Endothelial cell of umbilical vein (primary cell): ENCODE measurements around the gene RNU5D-1. TPM values are rescaled to one million over a fixed set of nuclear protein-coding genes. Genes with fewer than 3 reads are reported as not detected.

ENCODE experiments used
- BruUV-seq: library from RNA; stranded (reverse); fragments of 400-500 nt; replicated peaks from 2 replicates; lab custom pipeline; 2021; lab: Mats Ljungman, UMichigan
- CTCF ChIA-PET: fragments of 300-600, 350-600 bp; sonication (Branson Sonifier 250); formaldehyde crosslinking; loops from one replicate; lab custom pipeline; 2021; ENCODE audit warnings: antibody characterized with exemption, inconsistent platforms; lab: Charles Lee
- POLR2A ChIA-PET: fragments of 300-600, 350-600 bp; sonication (Branson Sonifier 250); formaldehyde crosslinking; loops from one replicate; lab custom pipeline; 2021; ENCODE audit warnings: antibody characterized with exemption, inconsistent platforms; lab: Charles Lee
- DNase-seq: peaks from one replicate; pipeline ENCODE4 v3.0.0-alpha.2; 2011; ENCODE audit warnings: low read depth, low spot score
- FAIRE-seq: peaks from 2 replicates; lab custom pipeline; 2011; peaks lifted over from hg19 to GRCh38; lab: Jason Lieb, UNC
- H2AFZ ChIP-seq: 2 replicates; pipeline ENCODE4 v1.6.0; 2012; ENCODE audit warnings: low read depth, low read length, control low read depth, inconsistent platforms
- H3K27ac ChIP-seq: 2 replicates; pipeline ENCODE4 v1.5.1; 2011; ENCODE audit warnings: low read depth, mild to moderate bottlenecking, control low read depth, low read length, moderate library complexity; ENCODE audit not compliant: insufficient read depth
- H3K27me3 ChIP-seq, 2 experiments: 2 replicates each; pipeline versions ENCODE4 v1.6.0 to v1.6.1; 2011; ENCODE audit warnings: low read length in 2 of 2, mixed read lengths in 1 of 2; ENCODE audit not compliant: control insufficient read depth in 2 of 2, insufficient read depth in 2 of 2
- H3K36me3 ChIP-seq, 2 experiments: 2 replicates in 1 of 2; 3 replicates in 1 of 2; pipeline ENCODE4 v1.5.1; 2011; ENCODE audit warnings: low read length in 2 of 2, mild to moderate bottlenecking in 1 of 2, moderate library complexity in 1 of 2; ENCODE audit not compliant: control insufficient read depth in 2 of 2, insufficient read depth in 2 of 2; ENCODE audit errors: extremely low read depth in 1 of 2
- H3K4me1 ChIP-seq: 3 replicates; pipeline ENCODE4 v1.5.1; 2011; ENCODE audit warnings: mild to moderate bottlenecking, low read length; ENCODE audit not compliant: control insufficient read depth, insufficient read depth; ENCODE audit errors: extremely low read depth
- H3K4me2 ChIP-seq: 2 replicates; pipeline ENCODE4 v1.6.1; 2011; ENCODE audit warnings: low read length, control low read depth, mixed read lengths; ENCODE audit not compliant: insufficient read depth
- H3K4me3 ChIP-seq, 3 experiments: fragments of 200-600 bp in 1 of 3; sonication (generic), shearing (Covaris generic) in 1 of 3; replicated peaks in 1 of 3; 2 replicates each; pipeline ENCODE4 v1.5.1; 2011 to 2016; ENCODE audit warnings: control low read depth in 3 of 3, low read length in 3 of 3, mild to moderate bottlenecking in 2 of 3, inconsistent platforms in 1 of 3, low read depth in 1 of 3, moderate library complexity in 1 of 3; ENCODE audit not compliant: insufficient read depth in 1 of 3
- H3K79me2 ChIP-seq: 2 replicates; pipeline ENCODE4 v1.6.0; 2012; ENCODE audit warnings: low read length, inconsistent platforms; ENCODE audit not compliant: control insufficient read depth, insufficient read depth
- H3K9ac ChIP-seq: replicated peaks from 2 replicates; pipeline ENCODE3; 2011; ENCODE audit warnings: low read length, control low read depth; ENCODE audit not compliant: insufficient read depth; ENCODE audit errors: extremely low read depth
- H3K9me1 ChIP-seq: replicated peaks from 3 replicates; pipeline ENCODE4 v1.6.0; 2011; ENCODE audit warnings: mild to moderate bottlenecking, low read length; ENCODE audit not compliant: control insufficient read depth, insufficient read depth; ENCODE audit errors: extremely low read depth
- H3K9me3 ChIP-seq: replicated peaks from 2 replicates; pipeline ENCODE4 v1.5.1; 2012; ENCODE audit warnings: low read length, inconsistent platforms; ENCODE audit not compliant: control insufficient read depth, insufficient read depth
- H4K20me1 ChIP-seq: replicated peaks from 2 replicates; pipeline ENCODE3; 2011; ENCODE audit warnings: mild to moderate bottlenecking, low read length; ENCODE audit not compliant: control insufficient read depth, insufficient read depth; ENCODE audit errors: extremely low read depth
- EZH2 ChIP-seq: IDR thresholded peaks from 2 replicates; pipeline ENCODE4 v1.6.1; 2012; ENCODE audit warnings: borderline replicate concordance, low read depth, mild to moderate bottlenecking, moderate library complexity, low read length, inconsistent platforms; ENCODE audit not compliant: severe bottlenecking
- FOS ChIP-seq: IDR thresholded peaks from 2 replicates; pipeline ENCODE4 v1.6.1; 2011; ENCODE audit warnings: mild to moderate bottlenecking, low read length, moderate library complexity, borderline replicate concordance; ENCODE audit not compliant: insufficient read depth
- GATA2 ChIP-seq: IDR thresholded peaks from 2 replicates; pipeline ENCODE4 v1.7.0; 2011; ENCODE audit warnings: low read depth, mild to moderate bottlenecking, moderate library complexity, mixed read lengths, low read length; ENCODE audit not compliant: insufficient read length, insufficient read depth
- JUN ChIP-seq: IDR thresholded peaks from 2 replicates; pipeline ENCODE4 v1.6.1; 2011; ENCODE audit warnings: borderline replicate concordance, low read depth; ENCODE audit not compliant: insufficient read length, insufficient read depth
- MYC ChIP-seq: IDR thresholded peaks from one replicate; pipeline ENCODE4 v1.6.1; 2011; ENCODE audit warnings: mild to moderate bottlenecking, low read depth, low read length
- POLR2A ChIP-seq: IDR thresholded peaks from 2 replicates; pipeline ENCODE4 v1.6.1; 2012; ENCODE audit warnings: low read depth, mild to moderate bottlenecking, control low read depth, low read length
- POLR2AphosphoS5 ChIP-seq: IDR thresholded peaks from 2 replicates; pipeline ENCODE4 v1.6.1; 2012; ENCODE audit warnings: low read depth, mild to moderate bottlenecking, control low read depth, low read length, moderate library complexity; ENCODE audit not compliant: insufficient read depth
- dilution Hi-C: fragments of 300-500 bp; cut with MboI; formaldehyde crosslinking; loops from one replicate; pipeline ENCODE4 v1.15.0; 2019; ENCODE audit warnings: low sequenced_read_pairs; ENCODE audit not compliant: extremely low pct_ligation_motif_present
- intact Hi-C: fragments of 100-400 bp; cut with micrococcal nuclease; formaldehyde crosslinking; loops from one replicate; pipeline ENCODE4 v1.10.0; 2022
- polyA plus RNA-seq, 4 experiments: library from polyadenylated mRNA; depleted of rRNA in 3 of 4; stranded (reverse) in 3 of 4; unstranded in 1 of 4; fragments of >200 nt; gene quantifications; 2 replicates each; pipeline versions ENCODE4 v1.2.1 to v1.2.3, GENCODE V29; 2011 to 2012; ENCODE audit warnings: missing spikeins in 1 of 4
- total RNA-seq: library from RNA; stranded (reverse); gene quantifications from 2 replicates; pipeline ENCODE4 v1.2.3, GENCODE V29; 2021
- TF ChIP-seq, protein P1 (sequence below): IDR thresholded peaks from 2 replicates; pipeline ENCODE4 v1.6.1; 2011; ENCODE audit not compliant: insufficient read depth, insufficient read length
- TF ChIP-seq, protein P2 (sequence below), 2 donors: IDR thresholded peaks; 1 replicate in 1 of 2; 2 replicates in 1 of 2; pipeline ENCODE4 v1.5.1; 2011; ENCODE audit warnings: low read length in 2 of 2, mild to moderate bottlenecking in 2 of 2, moderate library complexity in 2 of 2, control low read depth in 1 of 2, inconsistent platforms in 1 of 2, low read depth in 1 of 2; ENCODE audit not compliant: insufficient read depth in 1 of 2; ENCODE audit errors: extremely low read depth in 1 of 2

Gene RNU5D-1
- total and polyA plus RNA-seq, 2 donors (not counting 3 experiments of a cell fraction or from before 2014, with no cell fraction given), result not detected

DNA sequence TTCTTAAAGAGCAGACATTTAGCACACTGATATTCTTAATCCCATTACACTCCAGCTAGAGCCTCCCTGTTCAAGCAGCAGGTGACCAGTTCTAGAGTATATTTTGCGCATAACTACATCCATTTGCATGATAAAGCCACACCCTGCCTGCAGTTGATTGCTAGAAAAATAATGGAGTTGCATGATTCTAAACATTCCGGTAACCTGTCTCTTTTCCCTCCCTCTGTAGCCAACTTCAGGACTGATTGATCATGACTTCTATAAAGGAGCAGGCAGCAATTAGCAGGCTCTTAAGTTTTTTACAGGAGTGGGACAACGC, 41.6 kb downstream of the RNU5D-1 start:
- Histone ChIP-seq H3K9me1 (no peaks in the 10 kb centered on the region), H3K36me3 (no peaks in the 10 kb centered on the region), H3K4me1 (no peaks in the 10 kb centered on the region), H3K4me2 (no peak overlapping the region), H4K20me1 (no peaks in the 10 kb centered on the region), H3K4me3 (no peak overlapping the region), H2AFZ (no peak overlapping the region), H3K27ac (no peak overlapping the region), H3K9me3 (no peaks in the 10 kb centered on the region), H3K27me3 (peaks cover 5 to 11% of the 10 kb centered on the region in 2 experiments), H3K79me2 (no peaks in the 10 kb centered on the region), H3K9ac (no peak overlapping the region)
- intact Hi-C loops (no loop called here), dilution Hi-C loops (no loop called here)
- TF ChIP-seq EZH2 (no peak), FOS (no peak), GATA2 (no peak), JUN (no peak), MYC (no peak), POLR2AphosphoS5 (no peak), POLR2A (no peak)
- TF ChIP-seq, protein P1, sequence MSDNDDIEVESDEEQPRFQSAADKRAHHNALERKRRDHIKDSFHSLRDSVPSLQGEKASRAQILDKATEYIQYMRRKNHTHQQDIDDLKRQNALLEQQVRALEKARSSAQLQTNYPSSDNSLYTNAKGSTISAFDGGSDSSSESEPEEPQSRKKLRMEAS, result no peak
- TF ChIP-seq, protein P2, sequence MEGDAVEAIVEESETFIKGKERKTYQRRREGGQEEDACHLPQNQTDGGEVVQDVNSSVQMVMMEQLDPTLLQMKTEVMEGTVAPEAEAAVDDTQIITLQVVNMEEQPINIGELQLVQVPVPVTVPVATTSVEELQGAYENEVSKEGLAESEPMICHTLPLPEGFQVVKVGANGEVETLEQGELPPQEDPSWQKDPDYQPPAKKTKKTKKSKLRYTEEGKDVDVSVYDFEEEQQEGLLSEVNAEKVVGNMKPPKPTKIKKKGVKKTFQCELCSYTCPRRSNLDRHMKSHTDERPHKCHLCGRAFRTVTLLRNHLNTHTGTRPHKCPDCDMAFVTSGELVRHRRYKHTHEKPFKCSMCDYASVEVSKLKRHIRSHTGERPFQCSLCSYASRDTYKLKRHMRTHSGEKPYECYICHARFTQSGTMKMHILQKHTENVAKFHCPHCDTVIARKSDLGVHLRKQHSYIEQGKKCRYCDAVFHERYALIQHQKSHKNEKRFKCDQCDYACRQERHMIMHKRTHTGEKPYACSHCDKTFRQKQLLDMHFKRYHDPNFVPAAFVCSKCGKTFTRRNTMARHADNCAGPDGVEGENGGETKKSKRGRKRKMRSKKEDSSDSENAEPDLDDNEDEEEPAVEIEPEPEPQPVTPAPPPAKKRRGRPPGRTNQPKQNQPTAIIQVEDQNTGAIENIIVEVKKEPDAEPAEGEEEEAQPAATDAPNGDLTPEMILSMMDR (IDR thresholded peaks at IDR 0.05; ENCODE audit: extremely low read depth in 1 of 2, insufficient read depth in 1 of 2, low read depth in 1 of 2, low read length in 2 of 2), result no peak
- FAIRE-seq (no peak), DNase-seq (no peak)
- no TSS peak for BruUV-seq
- ChIA-PET CTCF (no interaction called here), POLR2A (no interaction called here)
